Measurements from ENCODE around the gene OGFR.

DNA sequence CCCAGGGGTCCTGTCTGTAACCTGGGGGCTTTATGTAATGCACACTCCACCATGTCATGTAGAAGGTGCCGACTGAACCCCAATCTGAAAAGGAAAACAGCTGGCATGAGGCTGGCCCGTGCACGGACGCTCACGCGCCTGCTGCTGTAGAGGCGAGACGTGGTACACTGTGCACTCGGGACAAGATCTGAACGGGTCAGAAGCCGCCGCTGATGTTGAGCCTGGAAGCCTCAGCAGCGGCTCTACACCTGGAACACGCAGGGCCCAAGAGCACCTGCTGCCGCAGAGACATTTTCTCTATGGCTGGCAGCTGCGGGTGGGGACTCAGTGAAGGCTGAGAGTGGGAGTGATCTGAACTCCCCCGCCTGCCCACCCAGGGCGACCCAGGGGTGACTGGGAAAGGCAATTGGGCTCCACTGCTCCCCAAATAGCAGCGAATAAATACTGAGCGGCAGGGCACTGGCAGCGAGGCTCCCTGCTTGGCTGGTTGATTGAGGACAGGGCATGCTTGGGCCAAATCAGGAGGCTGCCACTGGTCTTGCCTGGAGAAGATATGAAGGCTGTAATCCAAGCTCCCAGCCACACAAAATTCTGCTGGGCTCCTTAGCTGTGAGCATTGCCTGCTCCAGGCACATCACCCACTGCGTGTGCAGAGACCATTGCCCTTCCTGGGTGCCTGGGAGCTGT, 2.5 kb upstream of the OGFR start:
- TF ChIP-seq, protein P1, sequence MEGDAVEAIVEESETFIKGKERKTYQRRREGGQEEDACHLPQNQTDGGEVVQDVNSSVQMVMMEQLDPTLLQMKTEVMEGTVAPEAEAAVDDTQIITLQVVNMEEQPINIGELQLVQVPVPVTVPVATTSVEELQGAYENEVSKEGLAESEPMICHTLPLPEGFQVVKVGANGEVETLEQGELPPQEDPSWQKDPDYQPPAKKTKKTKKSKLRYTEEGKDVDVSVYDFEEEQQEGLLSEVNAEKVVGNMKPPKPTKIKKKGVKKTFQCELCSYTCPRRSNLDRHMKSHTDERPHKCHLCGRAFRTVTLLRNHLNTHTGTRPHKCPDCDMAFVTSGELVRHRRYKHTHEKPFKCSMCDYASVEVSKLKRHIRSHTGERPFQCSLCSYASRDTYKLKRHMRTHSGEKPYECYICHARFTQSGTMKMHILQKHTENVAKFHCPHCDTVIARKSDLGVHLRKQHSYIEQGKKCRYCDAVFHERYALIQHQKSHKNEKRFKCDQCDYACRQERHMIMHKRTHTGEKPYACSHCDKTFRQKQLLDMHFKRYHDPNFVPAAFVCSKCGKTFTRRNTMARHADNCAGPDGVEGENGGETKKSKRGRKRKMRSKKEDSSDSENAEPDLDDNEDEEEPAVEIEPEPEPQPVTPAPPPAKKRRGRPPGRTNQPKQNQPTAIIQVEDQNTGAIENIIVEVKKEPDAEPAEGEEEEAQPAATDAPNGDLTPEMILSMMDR (IDR thresholded peaks at IDR 0.05; ENCODE audit: low read depth, low read length, poor library complexity, severe bottlenecking), result no peak
- TF ChIP-seq EZH2phosphoT487 (IDR thresholded peaks at IDR 0.05; ENCODE audit: borderline replicate concordance, low read length), result no peak

Data from DOHH2 (cell line).